DND-41 (cell line): ENCODE results near the gene CD151.

Experiments
- CTCF ChIP-seq: IDR thresholded peaks from 2 replicates; pipeline ENCODE4 v1.5.1; 2012; ENCODE audit warnings: borderline replicate concordance, low read length, moderate library complexity, mild to moderate bottlenecking; ENCODE audit not compliant: poor library complexity, severe bottlenecking; ENCODE audit errors: extremely low read depth
- EZH2 ChIP-seq: IDR thresholded peaks from 3 replicates; pipeline ENCODE4 v1.6.1; 2012; ENCODE audit warnings: borderline replicate concordance, low read depth, mild to moderate bottlenecking, moderate library complexity, low read length, inconsistent platforms; ENCODE audit not compliant: severe bottlenecking

- TF ChIP-seq CTCF = no peak
- TF ChIP-seq EZH2 = no peak
Measured at GRCh38 chr11:832529-833113, at the start of gene CD151.
